HepG2 (cell line): ENCODE data around the gene SNF8. TPM values are rescaled to one million over a fixed set of nuclear protein-coding genes. Genes with fewer than 3 reads are reported as not detected.
A peak's percentile ranks its signal among the peaks of the same experiment; 100 is the strongest.

Source experiments
- AGO2 ChIP-seq: fragments of 200-400 bp; formaldehyde crosslinking; optimal IDR thresholded peaks from 2 replicates; pipeline ENCODE3; 2017; ENCODE audit warnings: mild to moderate bottlenecking, low read depth, low read length, moderate library complexity
- CENPX ChIP-seq: sonication (generic); formaldehyde crosslinking; IDR thresholded peaks from 2 replicates; pipeline ENCODE4 v1.9.0; 2021; ENCODE audit warnings: mild to moderate bottlenecking, missing genetic modification reagents, moderate library complexity
- FLYWCH1 ChIP-seq: sonication (generic); formaldehyde crosslinking; IDR thresholded peaks from 2 replicates; pipeline ENCODE4 v1.8.1; 2023; ENCODE audit warnings: mild to moderate bottlenecking, missing genetic modification reagents
- JUN ChIP-seq: sonication (generic); formaldehyde crosslinking; IDR thresholded peaks from 2 replicates; pipeline ENCODE4 v1.4.0; 2020; ENCODE audit warnings: mild to moderate bottlenecking, missing genetic modification reagents
- MEIS2 ChIP-seq: sonication (generic); formaldehyde crosslinking; IDR thresholded peaks from 2 replicates; pipeline ENCODE4 v1.9.0; 2021; ENCODE audit warnings: mild to moderate bottlenecking, missing genetic modification reagents
- NFAT5 ChIP-seq: sonication (generic); formaldehyde crosslinking; IDR thresholded peaks from 2 replicates; pipeline ENCODE4 v1.4.0; 2020; ENCODE audit warnings: missing genetic modification reagents
- NPAS2 ChIP-seq: sonication (generic); formaldehyde crosslinking; IDR thresholded peaks from 2 replicates; pipeline ENCODE4 v1.8.0; 2022; ENCODE audit warnings: mild to moderate bottlenecking, missing genetic modification reagents, borderline replicate concordance
- PAX8 ChIP-seq: sonication (generic); formaldehyde crosslinking; IDR thresholded peaks from 2 replicates; pipeline ENCODE4 v1.8.0; 2022; ENCODE audit warnings: mild to moderate bottlenecking, missing genetic modification reagents, borderline replicate concordance
- POGK ChIP-seq: sonication (generic); formaldehyde crosslinking; conservative IDR thresholded peaks from 2 replicates; pipeline ENCODE4 v1.8.0; 2022; ENCODE audit warnings: mild to moderate bottlenecking, moderate library complexity, missing genetic modification reagents
- POLR2A ChIP-seq, 2 experiments: IDR thresholded peaks; 2 replicates each; pipeline ENCODE4 v1.6.1; 2011; ENCODE audit warnings: low read depth in 2 of 2, low read length in 2 of 2, mild to moderate bottlenecking in 1 of 2, moderate library complexity in 1 of 2; ENCODE audit not compliant: insufficient read depth in 1 of 2
- POLR2AphosphoS5 ChIP-seq: IDR thresholded peaks from 2 replicates; pipeline ENCODE4 v1.6.1; 2012; ENCODE audit warnings: low read depth, low read length
- RFXANK ChIP-seq: IDR thresholded peaks from 2 replicates; pipeline ENCODE4 v1.6.1; 2016
- SRF ChIP-seq: IDR thresholded peaks from 2 replicates; pipeline ENCODE4 v1.6.1; 2011; ENCODE audit warnings: mild to moderate bottlenecking, low read depth, low read length, moderate library complexity
- TARDBP ChIP-seq: sonication (generic); formaldehyde crosslinking; IDR thresholded peaks from 2 replicates; pipeline ENCODE4 v1.8.0; 2022; ENCODE audit warnings: mild to moderate bottlenecking, missing genetic modification reagents
- ZNF274 ChIP-seq: sonication (generic); formaldehyde crosslinking; IDR thresholded peaks from 2 replicates; pipeline ENCODE4 v1.5.1; 2020; ENCODE audit warnings: mild to moderate bottlenecking, missing genetic modification reagents
- ZNF281 ChIP-seq: sonication (generic); formaldehyde crosslinking; IDR thresholded peaks from 2 replicates; pipeline ENCODE4 v1.4.0; 2020; ENCODE audit warnings: missing genetic modification reagents, borderline replicate concordance
- ZNF552 ChIP-seq: sonication (generic); formaldehyde crosslinking; IDR thresholded peaks from 2 replicates; pipeline ENCODE4 v1.9.0; 2022; ENCODE audit warnings: missing genetic modification reagents, mild to moderate bottlenecking, borderline replicate concordance
- ZNF563 ChIP-seq: sonication (generic); formaldehyde crosslinking; IDR thresholded peaks from 2 replicates; pipeline ENCODE4 v1.8.0; 2022; ENCODE audit warnings: mild to moderate bottlenecking, moderate library complexity, missing genetic modification reagents
- ZNF614 ChIP-seq: IDR thresholded peaks from 2 replicates; pipeline ENCODE4 v1.6.1; 2018; ENCODE audit warnings: missing biosample characterization, missing genetic modification reagents, inconsistent platforms, borderline replicate concordance
- ZNF782 ChIP-seq: sonication (generic); formaldehyde crosslinking; IDR thresholded peaks from 2 replicates; pipeline ENCODE4 v1.4.0; 2020; ENCODE audit warnings: missing genetic modification reagents, mild to moderate bottlenecking, borderline replicate concordance
- polyA plus RNA-seq, 8 experiments: library from polyadenylated mRNA; depleted of rRNA in 3 of 8; stranded (reverse) in 7 of 8; unstranded in 1 of 8; fragments of >200 nt; fragmentation: Illumina TruSeq in 4 of 8; extraction: Trizol in 4 of 8; gene quantifications; 2 replicates each; pipeline versions ENCODE4 v1.2.1 to v1.2.3, GENCODE V29; 2011 to 2016; ENCODE audit warnings: low read depth in 4 of 8, missing spikeins in 1 of 8, mixed read lengths in 1 of 8; ENCODE audit not compliant: insufficient read depth in 1 of 8
- total RNA-seq, 5 experiments: library from RNA; depleted of rRNA; stranded (reverse); fragments of >200 nt; fragmentation: Illumina TruSeq; extraction: Trizol; gene quantifications; 2 replicates each; pipeline ENCODE4 v1.2.3, GENCODE V29; 2016; ENCODE audit warnings: low read depth in 1 of 5

The SNF8 gene
- total and polyA plus RNA-seq, 2 of the 13 experiments (the other 11 are each of a cell fraction or from before 2014, with no cell fraction given): 114 to 153 TPM

GRCh38 chr17:48908047-48908843, 36.4 kb downstream of the SNF8 start, which contains the start of gene UBE2Z (continued):
- TF ChIP-seq POGK (CRISPR knock-in tag): peak; percentile 98
- TF ChIP-seq MEIS2 (CRISPR knock-in tag): peak; percentile 51; the same call in 1 of the 2 replicates
- TF ChIP-seq CENPX (CRISPR knock-in tag): no peak
- peak; percentile 79 for TF ChIP-seq JUN (CRISPR knock-in tag)
- peak; percentile 85 for TF ChIP-seq ZNF281 (CRISPR knock-in tag)
- TF ChIP-seq ZNF274: peak; percentile 91; the same call in 1 of the 2 replicates
- TF ChIP-seq FLYWCH1 (CRISPR knock-in tag): 0 out of 2 replicates have a peak, but pooled peaks have one; percentile 63
- TF ChIP-seq POLR2AphosphoS5: peak; percentile 97
- TF ChIP-seq NFAT5: peak; percentile 77; the same call in 1 of the 2 replicates
- TF ChIP-seq ZNF782 (CRISPR knock-in tag): peak; percentile 88; the same call in 1 of the 2 replicates
- TF ChIP-seq AGO2: peak; percentile 86
- TF ChIP-seq SRF: 0 out of 2 replicates have a peak, but pooled peaks have one; percentile 1
- no peak for TF ChIP-seq NPAS2
- peak; percentile 66 for TF ChIP-seq ZNF563
- no peak for TF ChIP-seq ZNF552 (CRISPR knock-in tag)
- TF ChIP-seq PAX8 (CRISPR knock-in tag): peak; percentile 91; the same call in 1 of the 2 replicates
- TF ChIP-seq ZNF614 (CRISPR knock-in tag): peak; percentile 91; the same call in 1 of the 2 replicates
- no peak for TF ChIP-seq RFXANK
- TF ChIP-seq TARDBP (CRISPR knock-in tag): peak; percentile 94; the same call in 1 of the 2 replicates
- TF ChIP-seq POLR2A (IDR thresholded peaks at IDR 0.05; ENCODE audit: insufficient read depth in 1 of 2, low read depth in 2 of 2, low read length in 2 of 2): peak; percentile 90 to 92
